Measurements from ENCODE around the gene PEMT. TPM values are rescaled to one million over a fixed set of nuclear protein-coding genes. Genes with fewer than 3 reads are reported as not detected.

The PEMT gene
- total RNA-seq, 4 donors from 2014 or later = 17.7 to 24.8 (median 20.6) TPM

- intact Hi-C loops (cut with DNase I) = loop anchor here (5.0 to 10.0 kb wide), 2 partner anchors 100 to 138 kb away; partner anchors contain the start of gene PEMT
- WGBS = 90% methylated on average over 9 of the region's 9 CpGs
- Histone ChIP-seq H3K27ac (replicated peaks in 1 of 4) (no peak overlapping the region), H3K27me3 (no peaks in the 10 kb centered on the region), H3K4me1 (peaks cover 29 to 40% (median 31%) of the 10 kb centered on the region in 4 donors), H3K9me3 (no peaks in the 10 kb centered on the region), H3K4me3 (no peak overlapping the region), H3K36me3 (peaks cover 8 to 44% (median 34%) of the 10 kb centered on the region in 4 donors)
- TF ChIP-seq EP300 (IDR thresholded peaks at IDR 0.05) (no peak), POLR2AphosphoS5 (IDR thresholded peaks at IDR 0.05) (no peak), CTCF (IDR thresholded peaks at IDR 0.05) (no peak), POLR2A (IDR thresholded peaks at IDR 0.05; ENCODE audit: low read depth) (no peak)
- no peak for DNase-seq (ENCODE audit: extremely low spot score)
Measured at GRCh38 chr17:17492571-17492970, 98.9 kb downstream of the PEMT start.

GRCh38 chr17:17492085-17492484, 99.4 kb downstream of the PEMT start:
- no peaks in the 10 kb centered on the region for H3K27me3 ChIP-seq
- no peak overlapping the region for H3K4me3 ChIP-seq
- WGBS = 85% methylated on average over 11 of the region's 11 CpGs
- peaks cover 27 to 35% (median 28%) of the 10 kb centered on the region in 4 donors for H3K4me1 ChIP-seq
- no peak for DNase-seq (ENCODE audit: extremely low spot score)
- TF ChIP-seq EP300 (IDR thresholded peaks at IDR 0.05) = no peak
- TF ChIP-seq CTCF (IDR thresholded peaks at IDR 0.05) = no peak
- no peak for TF ChIP-seq POLR2A (IDR thresholded peaks at IDR 0.05; ENCODE audit: low read depth)
- no peak for TF ChIP-seq POLR2AphosphoS5 (IDR thresholded peaks at IDR 0.05)
- H3K9me3 ChIP-seq = no peaks in the 10 kb centered on the region
- peaks cover 8 to 49% (median 38%) of the 10 kb centered on the region in 4 donors for H3K36me3 ChIP-seq
- no peak overlapping the region for H3K27ac ChIP-seq (replicated peaks in 1 of 4)
- intact Hi-C loops (cut with DNase I) = loop anchor here (5.0 to 10.0 kb wide), 2 partner anchors 100 to 137 kb away; partner anchors contain the start of gene PEMT

- Histone ChIP-seq H3K36me3 (peaks cover 8 to 52% (median 40%) of the 10 kb centered on the region in 4 donors), H3K27me3 (no peaks in the 10 kb centered on the region), H3K4me3 (no peak overlapping the region), H3K27ac (replicated peaks in 1 of 4) (no peak overlapping the region), H3K4me1 (peaks cover 21 to 33% (median 22%) of the 10 kb centered on the region in 4 donors), H3K9me3 (no peaks in the 10 kb centered on the region)
- 89% methylated on average over 11 of the region's 17 CpGs for WGBS
- TF ChIP-seq POLR2AphosphoS5 (IDR thresholded peaks at IDR 0.05) (no peak), POLR2A (IDR thresholded peaks at IDR 0.05; ENCODE audit: low read depth) (no peak), EP300 (IDR thresholded peaks at IDR 0.05) (no peak), CTCF (IDR thresholded peaks at IDR 0.05) (no peak)
- no peak for DNase-seq (ENCODE audit: extremely low spot score)
- intact Hi-C loops (cut with DNase I) = loop anchor here (5.0 to 10.0 kb wide), 2 partner anchors 101 to 137 kb away; partner anchors contain the start of gene PEMT
Measured at GRCh38 chr17:17491546-17491988, 99.9 kb downstream of the PEMT start.

GRCh38 chr17:17491031-17491471, 100.5 kb downstream of the PEMT start:
- H3K4me1 ChIP-seq = peaks cover 17 to 33% (median 20%) of the 10 kb centered on the region in 4 donors
- no peaks in the 10 kb centered on the region for H3K9me3 ChIP-seq
- no peaks in the 10 kb centered on the region for H3K27me3 ChIP-seq
- no peak overlapping the region for H3K27ac ChIP-seq (replicated peaks in 1 of 4)
- DNase-seq (ENCODE audit: extremely low spot score) = no peak
- intact Hi-C loops (cut with DNase I) = loop anchor here (5.0 to 10.0 kb wide), 2 partner anchors 101 to 136 kb away; partner anchors contain the start of gene PEMT
- TF ChIP-seq CTCF (IDR thresholded peaks at IDR 0.05) = no peak
- TF ChIP-seq POLR2A (IDR thresholded peaks at IDR 0.05; ENCODE audit: low read depth) = no peak
- TF ChIP-seq EP300 (IDR thresholded peaks at IDR 0.05) = no peak
- no peak for TF ChIP-seq POLR2AphosphoS5 (IDR thresholded peaks at IDR 0.05)
- 78% methylated on average over 6 of the region's 10 CpGs for WGBS
- no peak overlapping the region for H3K4me3 ChIP-seq
- peaks cover 8 to 57% (median 43%) of the 10 kb centered on the region in 4 donors for H3K36me3 ChIP-seq

Data from esophagus muscularis mucosa (tissue), 4 donors.